Measurements from ENCODE around the gene EHHADH. TPM values are rescaled to one million over a fixed set of nuclear protein-coding genes. Genes with fewer than 3 reads are reported as not detected.

EHHADH gene
- total and polyA plus RNA-seq, 4 donors: 3.8 to 4.7 (median 4.3) TPM

DNA sequence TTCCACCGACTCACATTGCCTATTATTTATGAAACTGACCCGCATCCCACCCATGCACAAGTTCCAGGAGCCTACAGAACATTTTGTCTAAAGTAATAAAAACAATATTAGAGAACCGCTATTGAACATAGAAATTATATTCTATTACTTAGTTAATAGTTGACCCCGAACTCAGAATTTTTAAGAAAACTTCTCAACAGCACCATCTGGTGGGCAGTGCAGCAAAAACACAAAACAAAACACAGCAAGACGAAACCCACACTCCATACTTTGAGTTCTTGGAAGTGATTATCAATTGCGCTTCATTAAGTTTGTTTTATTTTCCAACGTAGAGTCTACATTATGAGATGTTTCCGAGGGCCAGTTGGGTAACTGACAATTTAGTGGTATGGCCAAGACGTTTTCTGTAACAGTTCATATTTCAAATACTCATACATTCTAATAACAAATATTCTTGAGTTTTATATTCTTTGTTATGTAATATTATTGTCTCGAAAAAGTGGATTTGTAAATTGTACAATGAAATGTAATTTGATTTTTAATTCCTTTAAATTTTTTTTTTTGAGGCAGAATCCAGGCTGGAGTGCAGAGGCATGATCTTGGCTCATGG, 77.0 kb downstream of the EHHADH start:
- H3K27ac ChIP-seq (ENCODE audit: low read depth, low read length): no peak overlapping the region
- peak in 3 of 6 donors; percentile 46 to 86 (median 73) for DNase-seq (ENCODE audit: low read depth in 4 of 6, low spot score in 6 of 6)
- no peaks in the 10 kb centered on the region for H3K9me3 ChIP-seq (ENCODE audit: control insufficient read depth, insufficient read depth, low read length)
- H3K27me3 ChIP-seq (ENCODE audit: control insufficient read depth, insufficient read depth, low read length): no peaks in the 10 kb centered on the region
- no CpG with 5 or more reads among the region's 10 CpGs for WGBS (ENCODE audit: insufficient coverage)
- H3K36me3 ChIP-seq (ENCODE audit: control insufficient read depth, insufficient read depth, low read length): no peaks in the 10 kb centered on the region
- no peak overlapping the region for H3K4me3 ChIP-seq (ENCODE audit: low read depth, low read length)
- H3K4me1 ChIP-seq (ENCODE audit: control insufficient read depth, insufficient read depth, low read length): peaks cover 25% of the 10 kb centered on the region

GRCh38 chr3:185175370-185175987, 78.4 kb downstream of the EHHADH start:
- H3K27ac ChIP-seq (ENCODE audit: low read depth, low read length): peak overlapping the region; percentile 82
- no peaks in the 10 kb centered on the region for H3K36me3 ChIP-seq (ENCODE audit: control insufficient read depth, insufficient read depth, low read length)
- WGBS (ENCODE audit: insufficient coverage): 21% methylated on average over 14 of the region's 15 CpGs
- no peak overlapping the region for H3K4me3 ChIP-seq (ENCODE audit: low read depth, low read length)
- peak in 4 of 6 donors; percentile 49 to 87 (median 70) for DNase-seq (ENCODE audit: low read depth in 4 of 6, low spot score in 6 of 6)
- H3K4me1 ChIP-seq (ENCODE audit: control insufficient read depth, insufficient read depth, low read length): peaks cover 29% of the 10 kb centered on the region
- no peaks in the 10 kb centered on the region for H3K9me3 ChIP-seq (ENCODE audit: control insufficient read depth, insufficient read depth, low read length)
- H3K27me3 ChIP-seq (ENCODE audit: control insufficient read depth, insufficient read depth, low read length): no peaks in the 10 kb centered on the region

GRCh38 chr3:185172086-185173049, 81.5 kb downstream of the EHHADH start:
- Histone ChIP-seq H3K4me3 (ENCODE audit: low read depth, low read length) (no peak overlapping the region), H3K9me3 (ENCODE audit: control insufficient read depth, insufficient read depth, low read length) (no peaks in the 10 kb centered on the region), H3K27me3 (ENCODE audit: control insufficient read depth, insufficient read depth, low read length) (no peaks in the 10 kb centered on the region), H3K36me3 (ENCODE audit: control insufficient read depth, insufficient read depth, low read length) (no peaks in the 10 kb centered on the region), H3K4me1 (ENCODE audit: control insufficient read depth, insufficient read depth, low read length) (peaks cover 29% of the 10 kb centered on the region), H3K27ac (ENCODE audit: low read depth, low read length) (peak overlapping the region; percentile 69)
- WGBS (ENCODE audit: insufficient coverage): 37% methylated on average over 8 of the region's 11 CpGs
- DNase-seq (ENCODE audit: low read depth in 4 of 6, low spot score in 6 of 6): peak in 2 of 6 donors; percentile 67 to 72

GRCh38 chr3:185164428-185165217, 89.2 kb downstream of the EHHADH start:
- no peak for DNase-seq (ENCODE audit: low read depth in 4 of 6, low spot score in 6 of 6)
- Histone ChIP-seq H3K4me1 (ENCODE audit: control insufficient read depth, insufficient read depth, low read length) (peaks cover 5% of the 10 kb centered on the region), H3K4me3 (ENCODE audit: low read depth, low read length) (no peak overlapping the region), H3K9me3 (ENCODE audit: control insufficient read depth, insufficient read depth, low read length) (no peaks in the 10 kb centered on the region), H3K36me3 (ENCODE audit: control insufficient read depth, insufficient read depth, low read length) (no peaks in the 10 kb centered on the region), H3K27me3 (ENCODE audit: control insufficient read depth, insufficient read depth, low read length) (no peaks in the 10 kb centered on the region), H3K27ac (ENCODE audit: low read depth, low read length) (no peak overlapping the region)
- 57% methylated on average over 2 of the region's 6 CpGs for WGBS (ENCODE audit: insufficient coverage)

- no peak overlapping the region for H3K4me3 ChIP-seq (ENCODE audit: low read depth, low read length)
- no peaks in the 10 kb centered on the region for H3K36me3 ChIP-seq (ENCODE audit: control insufficient read depth, insufficient read depth, low read length)
- H3K27me3 ChIP-seq (ENCODE audit: control insufficient read depth, insufficient read depth, low read length): no peaks in the 10 kb centered on the region
- H3K9me3 ChIP-seq (ENCODE audit: control insufficient read depth, insufficient read depth, low read length): no peaks in the 10 kb centered on the region
- peaks cover 5% of the 10 kb centered on the region for H3K4me1 ChIP-seq (ENCODE audit: control insufficient read depth, insufficient read depth, low read length)
- WGBS (ENCODE audit: insufficient coverage): 88% methylated on average over 8 of the region's 8 CpGs
- H3K27ac ChIP-seq (ENCODE audit: low read depth, low read length): no peak overlapping the region
- DNase-seq (ENCODE audit: low read depth in 4 of 6, low spot score in 6 of 6): no peak
These were observed 91.2 kb downstream of the EHHADH start for GRCh38 chr3:185162634-185163033.

DNA sequence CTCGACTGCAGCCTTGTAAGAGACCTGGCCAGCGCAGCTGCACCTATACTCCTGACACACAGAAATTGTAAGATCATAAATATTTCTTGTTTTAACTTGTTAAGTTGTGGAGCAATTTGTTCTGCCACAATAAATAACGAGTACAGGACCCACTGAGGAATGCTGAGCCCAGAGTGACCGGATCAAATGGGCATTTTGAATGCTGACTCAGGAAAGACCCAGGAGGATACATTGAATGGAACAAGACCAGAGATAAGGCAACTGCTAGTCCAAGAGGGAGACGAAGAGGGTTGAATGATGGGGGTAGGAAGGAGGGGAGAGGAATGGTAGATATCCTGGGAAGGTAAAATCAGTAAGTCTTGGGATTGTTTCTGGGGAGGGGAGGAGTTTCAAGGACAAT, 92.1 kb downstream of the EHHADH start:
- H3K4me3 ChIP-seq (ENCODE audit: low read depth, low read length): no peak overlapping the region
- DNase-seq (ENCODE audit: low read depth in 4 of 6, low spot score in 6 of 6): no peak
- no peaks in the 10 kb centered on the region for H3K27me3 ChIP-seq (ENCODE audit: control insufficient read depth, insufficient read depth, low read length)
- H3K27ac ChIP-seq (ENCODE audit: low read depth, low read length): no peak overlapping the region
- peaks cover 5% of the 10 kb centered on the region for H3K4me1 ChIP-seq (ENCODE audit: control insufficient read depth, insufficient read depth, low read length)
- H3K36me3 ChIP-seq (ENCODE audit: control insufficient read depth, insufficient read depth, low read length): no peaks in the 10 kb centered on the region
- 88% methylated on average over 3 of the region's 5 CpGs for WGBS (ENCODE audit: insufficient coverage)
- H3K9me3 ChIP-seq (ENCODE audit: control insufficient read depth, insufficient read depth, low read length): no peaks in the 10 kb centered on the region

- Histone ChIP-seq H3K9me3 (ENCODE audit: control insufficient read depth, insufficient read depth, low read length) (no peaks in the 10 kb centered on the region), H3K4me1 (ENCODE audit: control insufficient read depth, insufficient read depth, low read length) (peaks cover 12% of the 10 kb centered on the region), H3K4me3 (ENCODE audit: low read depth, low read length) (no peak overlapping the region), H3K36me3 (ENCODE audit: control insufficient read depth, insufficient read depth, low read length) (no peaks in the 10 kb centered on the region), H3K27me3 (ENCODE audit: control insufficient read depth, insufficient read depth, low read length) (no peaks in the 10 kb centered on the region), H3K27ac (ENCODE audit: low read depth, low read length) (no peak overlapping the region)
- 92% methylated on average over 3 of the region's 3 CpGs for WGBS (ENCODE audit: insufficient coverage)
- no peak for DNase-seq (ENCODE audit: low read depth in 4 of 6, low spot score in 6 of 6)
These were observed 96.5 kb downstream of the EHHADH start for GRCh38 chr3:185157347-185157746.

DNA sequence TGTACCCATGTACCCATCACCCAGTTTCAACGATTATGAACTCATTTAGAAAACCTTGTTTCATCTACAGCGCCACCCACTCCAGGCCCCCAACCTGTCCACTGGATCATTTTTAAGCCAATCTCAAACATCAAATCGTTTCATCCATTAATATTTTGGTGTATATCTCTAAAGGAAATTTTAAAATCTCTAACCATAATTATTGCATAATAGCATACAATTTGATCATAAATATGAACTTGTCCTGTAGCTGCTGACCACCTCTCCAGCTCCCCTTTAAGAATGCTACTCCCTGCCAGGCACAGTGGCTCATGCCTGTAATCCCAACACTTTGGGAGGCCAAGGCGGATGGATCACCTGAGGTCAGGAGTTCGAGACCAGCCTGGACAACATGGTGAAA, 98.2 kb downstream of the EHHADH start:
- Histone ChIP-seq H3K4me1 (ENCODE audit: control insufficient read depth, insufficient read depth, low read length) (peaks cover 12% of the 10 kb centered on the region), H3K9me3 (ENCODE audit: control insufficient read depth, insufficient read depth, low read length) (no peaks in the 10 kb centered on the region), H3K36me3 (ENCODE audit: control insufficient read depth, insufficient read depth, low read length) (no peaks in the 10 kb centered on the region), H3K27ac (ENCODE audit: low read depth, low read length) (no peak overlapping the region), H3K4me3 (ENCODE audit: low read depth, low read length) (no peak overlapping the region), H3K27me3 (ENCODE audit: control insufficient read depth, insufficient read depth, low read length) (no peaks in the 10 kb centered on the region)
- DNase-seq (ENCODE audit: low read depth in 4 of 6, low spot score in 6 of 6): no peak
- WGBS (ENCODE audit: insufficient coverage): no CpG with 5 or more reads among the region's 5 CpGs

All from spinal cord (tissue), 10 donors.